IMR-90 (cell line): ENCODE results near the gene COL5A3. TPM values are rescaled to one million over a fixed set of nuclear protein-coding genes. Genes with fewer than 3 reads are reported as not detected.

ENCODE experiments used
- ATAC-seq: fragments of 200-7000 bp; cut with Tn5 transposase; 2 replicates; pipeline ENCODE4 v1.9.1; 2020; ENCODE audit warnings: low read depth, mild to moderate bottlenecking, moderate library complexity
- BruUV-seq: library from RNA; stranded (reverse); fragments of 400-500 nt; replicated peaks from 2 replicates; lab custom pipeline; 2021; lab: Mats Ljungman, UMichigan
- CTCF ChIA-PET: fragments of 300-600 bp; formaldehyde crosslinking; extraction: SDS; loops from one replicate; lab custom pipeline; 2021; ENCODE audit warnings: antibody characterized with exemption; lab: Yijun Ruan, JAX
- POLR2A ChIA-PET: fragments of 300-600 bp; sonication (Branson Sonifier 250); formaldehyde crosslinking; loops from one replicate; lab custom pipeline; 2022; ENCODE audit warnings: antibody characterized with exemption; ENCODE audit not compliant: unreplicated experiment; lab: Charles Lee
- DNase-seq: peaks from one replicate; pipeline ENCODE4 v3.0.0; 2013
- H2AFZ ChIP-seq: replicated peaks from 2 replicates; pipeline ENCODE3; 2013; ENCODE audit warnings: low read length, mild to moderate bottlenecking; ENCODE audit not compliant: poor library complexity
- H2AK5ac ChIP-seq: 2 replicates; pipeline ENCODE4 v1.6.1; 2013; ENCODE audit warnings: low read depth, low read length, inconsistent platforms
- H2AK9ac ChIP-seq: replicated peaks from 2 replicates; pipeline ENCODE3; 2013; ENCODE audit warnings: mild to moderate bottlenecking, low read depth, low read length, moderate library complexity; ENCODE audit not compliant: poor library complexity
- H2BK120ac ChIP-seq: 2 replicates; pipeline ENCODE4 v1.6.1; 2013; ENCODE audit warnings: low read depth, low read length, inconsistent platforms
- H2BK15ac ChIP-seq: 3 replicates; pipeline ENCODE4 v1.6.1; 2013; ENCODE audit warnings: low read depth, low read length, inconsistent platforms
- H2BK20ac ChIP-seq: 2 replicates; pipeline ENCODE4 v1.6.1; 2013; ENCODE audit warnings: low read depth, mild to moderate bottlenecking, inconsistent platforms, low read length, moderate library complexity
- H2BK5ac ChIP-seq: 2 replicates; pipeline ENCODE4 v1.6.1; 2013; ENCODE audit warnings: mild to moderate bottlenecking, low read depth, low read length, inconsistent platforms; ENCODE audit not compliant: poor library complexity, severe bottlenecking
- H3K14ac ChIP-seq: replicated peaks from 2 replicates; pipeline ENCODE4 v1.6.1; 2013; ENCODE audit warnings: low read depth, low read length, inconsistent platforms
- H3K18ac ChIP-seq: 2 replicates; pipeline ENCODE4 v1.6.1; 2013; ENCODE audit warnings: low read depth, low read length, control low read depth
- H3K23ac ChIP-seq: 2 replicates; pipeline ENCODE4 v1.6.1; 2013; ENCODE audit warnings: low read depth, low read length, inconsistent platforms
- H3K27ac ChIP-seq: 2 replicates; pipeline ENCODE4 v1.5.1; 2013; ENCODE audit warnings: mild to moderate bottlenecking, control low read depth, low read length; ENCODE audit not compliant: insufficient read depth
- H3K27me3 ChIP-seq: 2 replicates; pipeline ENCODE4 v1.6.1; 2013; ENCODE audit warnings: low read length; ENCODE audit not compliant: control insufficient read depth, insufficient read depth
- H3K36me3 ChIP-seq: 2 replicates; pipeline ENCODE4 v1.6.1; 2013; ENCODE audit warnings: low read length, mixed read lengths; ENCODE audit not compliant: control insufficient read depth, insufficient read depth
- H3K4ac ChIP-seq: 2 replicates; pipeline ENCODE4 v1.6.1; 2013; ENCODE audit warnings: low read depth, low read length, inconsistent platforms
- H3K4me1 ChIP-seq: 2 replicates; pipeline ENCODE4 v1.6.1; 2013; ENCODE audit warnings: low read length, mixed read lengths; ENCODE audit not compliant: control insufficient read depth, insufficient read depth
- H3K4me2 ChIP-seq: 2 replicates; pipeline ENCODE4 v1.6.1; 2013; ENCODE audit warnings: low read depth, mild to moderate bottlenecking, control low read depth, low read length, moderate library complexity
- H3K4me3 ChIP-seq: 2 replicates; pipeline ENCODE4 v1.5.1; 2013; ENCODE audit warnings: low read depth, mild to moderate bottlenecking, control low read depth, low read length, moderate library complexity; ENCODE audit not compliant: insufficient read depth
- H3K56ac ChIP-seq: 2 replicates; pipeline ENCODE4 v1.6.1; 2013; ENCODE audit warnings: low read length, inconsistent platforms; ENCODE audit not compliant: insufficient read depth; ENCODE audit errors: extremely low read depth
- H3K79me1 ChIP-seq, 2 experiments: 2 replicates each; pipeline ENCODE4 v1.6.1; 2013; ENCODE audit warnings: low read length in 2 of 2, inconsistent platforms in 1 of 2, low read depth in 1 of 2
- H3K9ac ChIP-seq: 2 replicates; pipeline ENCODE4 v1.6.1; 2013; ENCODE audit warnings: low read depth, low read length, control low read depth
- H3K9me1 ChIP-seq: 2 replicates; pipeline ENCODE4 v1.6.1; 2013; ENCODE audit warnings: low read length, inconsistent platforms; ENCODE audit not compliant: insufficient read depth
- H3K9me3 ChIP-seq: 2 replicates; pipeline ENCODE4 v1.6.1; 2013; ENCODE audit warnings: low read length; ENCODE audit not compliant: control insufficient read depth, insufficient read depth
- H4K20me1 ChIP-seq: 2 replicates; pipeline ENCODE4 v1.6.1; 2013; ENCODE audit warnings: low read length, inconsistent platforms; ENCODE audit not compliant: insufficient read depth
- H4K5ac ChIP-seq: 2 replicates; pipeline ENCODE4 v1.6.1; 2013; ENCODE audit warnings: mild to moderate bottlenecking, low read depth, low read length, control low read depth
- H4K8ac ChIP-seq, 2 experiments: 2 replicates each; pipeline ENCODE4 v1.6.1; 2013; ENCODE audit warnings: low read depth in 2 of 2, low read length in 2 of 2, control low read depth in 1 of 2, inconsistent platforms in 1 of 2
- H4K91ac ChIP-seq: 2 replicates; pipeline ENCODE4 v1.6.1; 2013; ENCODE audit warnings: low read depth, low read length, inconsistent platforms; ENCODE audit not compliant: insufficient read depth
- BHLHE40 ChIP-seq: fragments of 150-350 bp; IDR thresholded peaks from 2 replicates; pipeline ENCODE4 v1.6.1; 2016; ENCODE audit warnings: mild to moderate bottlenecking, low read depth, low read length
- CEBPB ChIP-seq: IDR thresholded peaks from 2 replicates; pipeline ENCODE4 v1.6.1; 2012; ENCODE audit warnings: low read depth, low read length, improper control_type of control experiment
- CHD1 ChIP-seq: IDR thresholded peaks from 2 replicates; pipeline ENCODE4 v1.6.1; 2012; ENCODE audit warnings: low read depth, low read length, improper control_type of control experiment
- CTCF ChIP-seq: conservative IDR thresholded peaks from 2 replicates; pipeline ENCODE4 v1.5.1; 2012; ENCODE audit warnings: mild to moderate bottlenecking, low read depth, low read length, improper control_type of control experiment
- ELK1 ChIP-seq: fragments of 150-350 bp; IDR thresholded peaks from 2 replicates; pipeline ENCODE4 v1.6.1; 2016; ENCODE audit warnings: low read depth, mild to moderate bottlenecking, low read length, moderate library complexity, borderline replicate concordance
- FOS ChIP-seq: fragments of 150-350 bp; IDR thresholded peaks from 2 replicates; pipeline ENCODE4 v1.6.1; 2016; ENCODE audit warnings: low read depth, low read length
- MAFK ChIP-seq: IDR thresholded peaks from 2 replicates; pipeline ENCODE4 v1.6.1; 2012; ENCODE audit warnings: low read depth, low read length, improper control_type of control experiment
- MAZ ChIP-seq: IDR thresholded peaks from 2 replicates; pipeline ENCODE4 v1.6.1; 2012; ENCODE audit warnings: low read depth, mild to moderate bottlenecking, low read length, improper control_type of control experiment, moderate library complexity, borderline replicate concordance
- MXI1 ChIP-seq: IDR thresholded peaks from 2 replicates; pipeline ENCODE4 v1.6.1; 2012; ENCODE audit warnings: low read depth, mild to moderate bottlenecking, low read length, moderate library complexity, borderline replicate concordance
- NFE2L2 ChIP-seq: fragments of 150-350 bp; IDR thresholded peaks from 2 replicates; pipeline ENCODE4 v1.6.1; 2016; ENCODE audit warnings: low read depth, mild to moderate bottlenecking, low read length
- POLR2A ChIP-seq: IDR thresholded peaks from 2 replicates; pipeline ENCODE4 v1.6.1; 2012; ENCODE audit warnings: mild to moderate bottlenecking, low read depth, low read length
- RAD21 ChIP-seq: IDR thresholded peaks from 2 replicates; pipeline ENCODE4 v1.6.1; 2012; ENCODE audit warnings: low read length, improper control_type of control experiment
- RCOR1 ChIP-seq: IDR thresholded peaks from 2 replicates; pipeline ENCODE4 v1.6.1; 2012; ENCODE audit warnings: mild to moderate bottlenecking, low read length, improper control_type of control experiment; ENCODE audit not compliant: insufficient replicate concordance
- RFX5 ChIP-seq: IDR thresholded peaks from 2 replicates; pipeline ENCODE4 v1.8.0; 2012; ENCODE audit warnings: low read depth, mild to moderate bottlenecking, low read length, moderate library complexity
- SMC3 ChIP-seq: fragments of 150-350 bp; IDR thresholded peaks from 2 replicates; pipeline ENCODE4 v1.6.1; 2016; ENCODE audit warnings: low read depth, mild to moderate bottlenecking, antibody characterized with exemption, low read length, moderate library complexity
- USF2 ChIP-seq: fragments of 150-350 bp; IDR thresholded peaks from 2 replicates; pipeline ENCODE4 v1.6.1; 2017; ENCODE audit warnings: mild to moderate bottlenecking, antibody characterized with exemption, low read length, low read depth
- WGBS, 2 experiments: methylation state at CpG; one replicate each; pipeline versions ENCODE4 v1.1.5 to v1.1.7; 2013; ENCODE audit warnings: missing lambda C conversion rate in 2 of 2; ENCODE audit not compliant: insufficient read length in 1 of 2; ENCODE audit errors: extremely low coverage in 2 of 2; 5-methylcytosine and 5-hydroxymethylcytosine counted together
- dilution Hi-C: fragments of 300-500 bp; cut with HindIII; formaldehyde crosslinking; loops from one replicate; pipeline ENCODE4 v1.14.3; 2018; ENCODE audit warnings: low sequenced_read_pairs; ENCODE audit not compliant: unreplicated experiment
- in situ Hi-C: fragments of 300-500 bp; cut with MboI; formaldehyde crosslinking; loops from 3 replicates; pipeline ENCODE4 v1.14.3; 2019; ENCODE audit warnings: low sequenced_read_pairs, inconsistent platforms, mixed read lengths
- intact Hi-C: fragments of 100-400 bp; cut with micrococcal nuclease; formaldehyde crosslinking; loops from 2 replicates; pipeline ENCODE4 v1.10.0; 2022
- polyA plus RNA-seq, 3 experiments: library from polyadenylated mRNA; depleted of rRNA; stranded (reverse); fragments of >200 nt; gene quantifications; 2 replicates each; pipeline ENCODE4 v1.2.3, GENCODE V29; 2012; ENCODE audit warnings: low replicate concordance in 1 of 3
- total RNA-seq: library from RNA; depleted of rRNA; stranded (reverse); fragments of >200 nt; gene quantifications from 2 replicates; pipeline ENCODE4 v1.2.3, GENCODE V29; 2012

COL5A3 gene
- total and polyA plus RNA-seq, 2 of the 4 experiments (the other 2 are of a cell fraction) = 0.54 to 1.5 TPM

GRCh38 chr19:9969688-9969975 is 40.7 kb downstream of the COL5A3 start:
- Histone ChIP-seq H3K9me1 (no peaks in the 10 kb centered on the region), H3K4ac (no peak overlapping the region), H3K79me1 (no peaks in the 10 kb centered on the region), H4K8ac (no peak overlapping the region), H4K20me1 (no peaks in the 10 kb centered on the region), H3K18ac (no peak overlapping the region), H3K4me3 (no peak overlapping the region), H4K91ac (no peak overlapping the region), H3K23ac (no peak overlapping the region), H3K27ac (no peak overlapping the region), H2BK120ac (no peak overlapping the region), H3K4me2 (no peak overlapping the region), H4K5ac (no peak overlapping the region), H2BK15ac (no peak overlapping the region), H2AFZ (peak overlapping the region; percentile 11), H3K9me3 (no peaks in the 10 kb centered on the region), H3K9ac (no peak overlapping the region), H3K36me3 (no peaks in the 10 kb centered on the region; the same call in 1 of the 2 replicates), H2AK9ac (no peak overlapping the region), H2BK5ac (no peak overlapping the region), H2AK5ac (no peak overlapping the region), H3K56ac (no peak overlapping the region), H3K4me1 (peaks cover 2% of the 10 kb centered on the region; the same call in 1 of the 2 replicates), H3K14ac (no peak overlapping the region), H3K27me3 (no peaks in the 10 kb centered on the region; the same call in 1 of the 2 replicates), H2BK20ac (no peak overlapping the region)
- ChIA-PET CTCF (no interaction called here), POLR2A (no interaction called here)
- ATAC-seq (no peak), DNase-seq (no peak)
- BruUV-seq = no TSS peak
- no peak for TF ChIP-seq CTCF
- TF ChIP-seq BHLHE40 = no peak
- TF ChIP-seq RFX5 = no peak
- TF ChIP-seq MAZ = no peak
- no peak for TF ChIP-seq SMC3
- no peak for TF ChIP-seq POLR2A
- no peak for TF ChIP-seq USF2
- no peak for TF ChIP-seq MAFK
- TF ChIP-seq CEBPB = no peak
- no peak for TF ChIP-seq FOS
- TF ChIP-seq RAD21 = no peak
- no peak for TF ChIP-seq NFE2L2
- TF ChIP-seq RCOR1 = no peak
- TF ChIP-seq MXI1 = no peak
- TF ChIP-seq CHD1 = no peak
- no peak for TF ChIP-seq ELK1
- intact Hi-C loops = no loop called here
- no CpG with 5 or more reads among the region's 2 CpGs for WGBS, 2 experiments
- in situ Hi-C loops = no loop called here
- dilution Hi-C loops = no loop called here
